Neural cell (in vitro differentiated cells): Measurements from ENCODE around the gene ACAD10. TPM values are rescaled to one million over a fixed set of nuclear protein-coding genes. Genes with fewer than 3 reads are reported as not detected.

ENCODE experiments used
- H2AFZ ChIP-seq: fragments of 200-600, 300-800 bp; sonication (generic), shearing (Covaris generic); 2 replicates; pipeline ENCODE4 v1.6.0; 2014; ENCODE audit warnings: low read depth, mild to moderate bottlenecking, antibody characterized with exemption, low read length, moderate library complexity
- H3F3A ChIP-seq: fragments of 200-600 bp; shearing (Covaris generic); 2 replicates; pipeline ENCODE4 v1.6.1; 2016; ENCODE audit warnings: mild to moderate bottlenecking, moderate library complexity, mixed read lengths, antibody characterized with exemption, low read length; ENCODE audit not compliant: insufficient read depth, poor library complexity, severe bottlenecking
- H3K27ac ChIP-seq: fragments of 200-600, 300-800 bp; sonication (generic), shearing (Covaris generic); 2 replicates; pipeline ENCODE4 v1.5.1; 2014; ENCODE audit warnings: mild to moderate bottlenecking, low read length, moderate library complexity
- H3K27me3 ChIP-seq: fragments of 300-800, 200-600 bp; sonication (generic), shearing (Covaris generic); 2 replicates; pipeline ENCODE4 v1.6.0; 2014; ENCODE audit warnings: mild to moderate bottlenecking, low read depth, low read length, moderate library complexity; ENCODE audit not compliant: insufficient read depth
- H3K36me3 ChIP-seq: fragments of 300-800, 200-600 bp; sonication (generic), shearing (Covaris generic); 2 replicates; pipeline ENCODE4 v1.5.1; 2014; ENCODE audit warnings: mild to moderate bottlenecking, antibody characterized with exemption, low read length, moderate library complexity; ENCODE audit not compliant: insufficient read depth
- H3K4me2 ChIP-seq: fragments of 300-800, 200-600 bp; sonication (generic), shearing (Covaris generic); 2 replicates; pipeline ENCODE4 v1.6.0; 2014; ENCODE audit warnings: mild to moderate bottlenecking, low read length
- H3K4me3 ChIP-seq: fragments of 300-800, 200-600 bp; sonication (generic), shearing (Covaris generic); 2 replicates; pipeline ENCODE4 v1.5.1; 2014; ENCODE audit warnings: mild to moderate bottlenecking, low read length, moderate library complexity
- H3K79me2 ChIP-seq: fragments of 200-600 bp; shearing (Covaris generic); replicated peaks from 2 replicates; pipeline ENCODE4 v1.6.0; 2014; ENCODE audit warnings: mild to moderate bottlenecking, low read length, moderate library complexity; ENCODE audit not compliant: insufficient read depth
- H3K9ac ChIP-seq: fragments of 300-800, 200-600 bp; sonication (generic), shearing (Covaris generic); 2 replicates; pipeline ENCODE4 v1.6.1; 2016; ENCODE audit warnings: mild to moderate bottlenecking, low read length, mixed read lengths
- H3K9me2 ChIP-seq: fragments of 200-600 bp; shearing (Covaris generic); 2 replicates; pipeline ENCODE4 v1.6.1; 2016; ENCODE audit warnings: mild to moderate bottlenecking, low read length, mixed read lengths; ENCODE audit not compliant: insufficient read depth
- H3K9me3 ChIP-seq: fragments of 200-600, 300-800 bp; sonication (generic), shearing (Covaris generic); 2 replicates; pipeline ENCODE4 v1.6.1; 2016; ENCODE audit warnings: mild to moderate bottlenecking, mixed run types, low read length, moderate library complexity, mixed read lengths
- H4K20me1 ChIP-seq: fragments of 200-600 bp; shearing (Covaris generic); 2 replicates; pipeline ENCODE4 v1.6.1; 2016; ENCODE audit warnings: mild to moderate bottlenecking, mixed run types; ENCODE audit not compliant: insufficient read depth
- CTCF ChIP-seq: fragments of 450-650 bp; IDR thresholded peaks from 2 replicates; pipeline ENCODE4 v1.5.1; 2014; ENCODE audit warnings: antibody characterized with exemption, mild to moderate bottlenecking, moderate library complexity; ENCODE audit not compliant: poor library complexity, severe bottlenecking
- EP300 ChIP-seq: fragments of 450-650 bp; conservative IDR thresholded peaks from 2 replicates; pipeline ENCODE4 v1.6.1; 2014; ENCODE audit warnings: antibody characterized with exemption, mild to moderate bottlenecking, moderate library complexity; ENCODE audit not compliant: poor library complexity, severe bottlenecking
- EZH2 ChIP-seq: fragments of 200-600, 300-800 bp; shearing (Covaris generic), sonication (generic); IDR thresholded peaks from 2 replicates; pipeline ENCODE4 v1.6.1; 2014; ENCODE audit warnings: antibody characterized with exemption, low read length, borderline replicate concordance, mild to moderate bottlenecking; ENCODE audit not compliant: insufficient read depth, poor library complexity, severe bottlenecking
- MXI1 ChIP-seq: fragments of 450-650 bp; conservative IDR thresholded peaks from 2 replicates; pipeline ENCODE4 v1.6.1; 2014; ENCODE audit warnings: antibody characterized with exemption, mild to moderate bottlenecking; ENCODE audit not compliant: poor library complexity, severe bottlenecking
- POLR2AphosphoS5 ChIP-seq: IDR thresholded peaks from 2 replicates; pipeline ENCODE4 v1.6.1; 2012
- RAD21 ChIP-seq: fragments of 450-650 bp; conservative IDR thresholded peaks from 2 replicates; pipeline ENCODE4 v1.6.1; 2014; ENCODE audit warnings: antibody characterized with exemption, mild to moderate bottlenecking, moderate library complexity
- SMC3 ChIP-seq: fragments of 450-650 bp; conservative IDR thresholded peaks from 2 replicates; pipeline ENCODE4 v1.6.1; 2014; ENCODE audit warnings: antibody characterized with exemption, mild to moderate bottlenecking, moderate library complexity; ENCODE audit not compliant: poor library complexity
- TAF1 ChIP-seq: IDR thresholded peaks from 2 replicates; pipeline ENCODE4 v1.6.1; 2012; ENCODE audit warnings: low read depth
- polyA plus RNA-seq: library from polyadenylated mRNA; depleted of rRNA; stranded (reverse); fragments of >200 nt; gene quantifications from 2 replicates; pipeline ENCODE4 v1.2.3, GENCODE V29; 2014
- TF ChIP-seq, protein P1 (sequence below): IDR thresholded peaks from 2 replicates; pipeline ENCODE4 v1.6.1; 2012; ENCODE audit warnings: borderline replicate concordance

The ACAD10 gene
- polyA plus RNA-seq, 1 donor from 2014 or later, result 25.7 TPM

DNA sequence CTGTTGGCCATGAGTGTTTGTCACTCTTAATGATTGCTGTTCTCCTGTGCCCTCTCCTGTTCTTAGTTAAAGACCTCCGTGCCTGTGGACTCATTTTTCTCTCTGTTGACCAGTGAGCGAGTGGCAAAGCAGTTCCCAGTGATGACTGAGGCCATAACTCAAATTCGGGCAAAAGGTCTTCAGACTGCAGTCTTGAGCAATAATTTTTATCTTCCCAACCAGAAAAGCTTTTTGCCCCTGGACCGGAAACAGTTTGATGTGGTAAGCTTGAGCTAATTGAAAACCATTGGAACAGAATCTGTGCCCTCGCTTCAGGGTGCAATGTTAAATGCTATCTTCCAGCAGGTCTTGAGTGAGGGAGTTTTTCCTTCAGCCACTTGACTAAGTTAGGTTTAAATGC lies 19.8 kb downstream of the ACAD10 start:
- Histone ChIP-seq H3K79me2 (no peaks in the 10 kb centered on the region), H4K20me1 (no peaks in the 10 kb centered on the region), H2AFZ (no peak overlapping the region), H3K4me3 (no peak overlapping the region), H3K27me3 (no peaks in the 10 kb centered on the region), H3K4me2 (no peak overlapping the region), H3K9me3 (no peaks in the 10 kb centered on the region), H3K9me2 (no peaks in the 10 kb centered on the region), H3K9ac (no peak overlapping the region), H3K27ac (no peak overlapping the region), H3F3A (no peaks in the 10 kb centered on the region), H3K36me3 (no peaks in the 10 kb centered on the region)
- no peak for TF ChIP-seq CTCF
- no peak for TF ChIP-seq TAF1
- no peak for TF ChIP-seq MXI1

DNA sequence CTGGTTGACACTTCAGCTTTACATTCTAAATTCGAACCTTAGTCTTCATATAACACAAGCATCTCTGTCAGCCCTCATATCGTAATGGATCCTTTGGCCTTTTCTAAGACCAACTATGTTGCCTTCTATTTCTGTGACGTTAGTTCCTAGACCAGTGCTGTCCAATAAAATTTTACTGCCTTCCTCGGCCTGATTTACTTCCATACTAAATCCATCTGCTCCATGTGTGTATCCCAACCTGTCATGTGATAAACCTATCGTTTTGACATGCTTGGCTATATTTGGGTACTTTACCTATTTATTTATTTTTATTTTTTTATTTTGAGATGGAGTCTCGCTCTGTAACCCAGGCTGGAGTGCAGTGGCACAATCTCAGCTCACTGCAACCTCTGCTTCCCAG lies 20.3 kb downstream of the ACAD10 start:
- no peak overlapping the region for H3K27ac ChIP-seq
- no peaks in the 10 kb centered on the region for H3K9me2 ChIP-seq
- H3K9ac ChIP-seq, result no peak overlapping the region
- H2AFZ ChIP-seq, result no peak overlapping the region
- no peaks in the 10 kb centered on the region for H3K27me3 ChIP-seq
- TF ChIP-seq POLR2AphosphoS5 (no peak), EZH2 (no peak), TAF1 (no peak), RAD21 (no peak), SMC3 (no peak), MXI1 (no peak), EP300 (no peak), CTCF (no peak)
- TF ChIP-seq, protein P1, sequence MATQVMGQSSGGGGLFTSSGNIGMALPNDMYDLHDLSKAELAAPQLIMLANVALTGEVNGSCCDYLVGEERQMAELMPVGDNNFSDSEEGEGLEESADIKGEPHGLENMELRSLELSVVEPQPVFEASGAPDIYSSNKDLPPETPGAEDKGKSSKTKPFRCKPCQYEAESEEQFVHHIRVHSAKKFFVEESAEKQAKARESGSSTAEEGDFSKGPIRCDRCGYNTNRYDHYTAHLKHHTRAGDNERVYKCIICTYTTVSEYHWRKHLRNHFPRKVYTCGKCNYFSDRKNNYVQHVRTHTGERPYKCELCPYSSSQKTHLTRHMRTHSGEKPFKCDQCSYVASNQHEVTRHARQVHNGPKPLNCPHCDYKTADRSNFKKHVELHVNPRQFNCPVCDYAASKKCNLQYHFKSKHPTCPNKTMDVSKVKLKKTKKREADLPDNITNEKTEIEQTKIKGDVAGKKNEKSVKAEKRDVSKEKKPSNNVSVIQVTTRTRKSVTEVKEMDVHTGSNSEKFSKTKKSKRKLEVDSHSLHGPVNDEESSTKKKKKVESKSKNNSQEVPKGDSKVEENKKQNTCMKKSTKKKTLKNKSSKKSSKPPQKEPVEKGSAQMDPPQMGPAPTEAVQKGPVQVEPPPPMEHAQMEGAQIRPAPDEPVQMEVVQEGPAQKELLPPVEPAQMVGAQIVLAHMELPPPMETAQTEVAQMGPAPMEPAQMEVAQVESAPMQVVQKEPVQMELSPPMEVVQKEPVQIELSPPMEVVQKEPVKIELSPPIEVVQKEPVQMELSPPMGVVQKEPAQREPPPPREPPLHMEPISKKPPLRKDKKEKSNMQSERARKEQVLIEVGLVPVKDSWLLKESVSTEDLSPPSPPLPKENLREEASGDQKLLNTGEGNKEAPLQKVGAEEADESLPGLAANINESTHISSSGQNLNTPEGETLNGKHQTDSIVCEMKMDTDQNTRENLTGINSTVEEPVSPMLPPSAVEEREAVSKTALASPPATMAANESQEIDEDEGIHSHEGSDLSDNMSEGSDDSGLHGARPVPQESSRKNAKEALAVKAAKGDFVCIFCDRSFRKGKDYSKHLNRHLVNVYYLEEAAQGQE, result no peak
- H4K20me1 ChIP-seq, result no peaks in the 10 kb centered on the region
- H3K4me2 ChIP-seq, result no peak overlapping the region
- H3K36me3 ChIP-seq, result no peaks in the 10 kb centered on the region
- H3K4me3 ChIP-seq, result no peak overlapping the region
- H3K9me3 ChIP-seq, result no peaks in the 10 kb centered on the region
- no peaks in the 10 kb centered on the region for H3K79me2 ChIP-seq
- H3F3A ChIP-seq, result no peaks in the 10 kb centered on the region
